Endothelial cell of umbilical vein (primary cell): ENCODE data around the gene TRAPPC14. TPM values are rescaled to one million over a fixed set of nuclear protein-coding genes. Genes with fewer than 3 reads are reported as not detected.
A peak's percentile ranks its signal among the peaks of the same experiment; 100 is the strongest.

Experiments used
- BruUV-seq: library from RNA; stranded (reverse); fragments of 400-500 nt; replicated peaks from 2 replicates; lab custom pipeline; 2021; lab: Mats Ljungman, UMichigan
- CTCF ChIA-PET: fragments of 300-600, 350-600 bp; sonication (Branson Sonifier 250); formaldehyde crosslinking; loops from one replicate; lab custom pipeline; 2021; ENCODE audit warnings: antibody characterized with exemption, inconsistent platforms; lab: Charles Lee
- POLR2A ChIA-PET: fragments of 300-600, 350-600 bp; sonication (Branson Sonifier 250); formaldehyde crosslinking; loops from one replicate; lab custom pipeline; 2021; ENCODE audit warnings: antibody characterized with exemption, inconsistent platforms; lab: Charles Lee
- DNase-seq: peaks from one replicate; pipeline ENCODE4 v3.0.0-alpha.2; 2011; ENCODE audit warnings: low read depth, low spot score
- FAIRE-seq: peaks from 2 replicates; lab custom pipeline; 2011; peaks lifted over from hg19 to GRCh38; lab: Jason Lieb, UNC
- H2AFZ ChIP-seq: 2 replicates; pipeline ENCODE4 v1.6.0; 2012; ENCODE audit warnings: low read depth, low read length, control low read depth, inconsistent platforms
- H3K27ac ChIP-seq: 2 replicates; pipeline ENCODE4 v1.5.1; 2011; ENCODE audit warnings: low read depth, mild to moderate bottlenecking, control low read depth, low read length, moderate library complexity; ENCODE audit not compliant: insufficient read depth
- H3K27me3 ChIP-seq, 2 experiments: 2 replicates each; pipeline versions ENCODE4 v1.6.0 to v1.6.1; 2011; ENCODE audit warnings: low read length in 2 of 2, mixed read lengths in 1 of 2; ENCODE audit not compliant: control insufficient read depth in 2 of 2, insufficient read depth in 2 of 2
- H3K36me3 ChIP-seq, 2 experiments: 2 replicates in 1 of 2; 3 replicates in 1 of 2; pipeline ENCODE4 v1.5.1; 2011; ENCODE audit warnings: low read length in 2 of 2, mild to moderate bottlenecking in 1 of 2, moderate library complexity in 1 of 2; ENCODE audit not compliant: control insufficient read depth in 2 of 2, insufficient read depth in 2 of 2; ENCODE audit errors: extremely low read depth in 1 of 2
- H3K4me1 ChIP-seq: 3 replicates; pipeline ENCODE4 v1.5.1; 2011; ENCODE audit warnings: mild to moderate bottlenecking, low read length; ENCODE audit not compliant: control insufficient read depth, insufficient read depth; ENCODE audit errors: extremely low read depth
- H3K4me2 ChIP-seq: 2 replicates; pipeline ENCODE4 v1.6.1; 2011; ENCODE audit warnings: low read length, control low read depth, mixed read lengths; ENCODE audit not compliant: insufficient read depth
- H3K4me3 ChIP-seq, 3 experiments: fragments of 200-600 bp in 1 of 3; sonication (generic), shearing (Covaris generic) in 1 of 3; replicated peaks in 1 of 3; 2 replicates each; pipeline ENCODE4 v1.5.1; 2011 to 2016; ENCODE audit warnings: control low read depth in 3 of 3, low read length in 3 of 3, mild to moderate bottlenecking in 2 of 3, inconsistent platforms in 1 of 3, low read depth in 1 of 3, moderate library complexity in 1 of 3; ENCODE audit not compliant: insufficient read depth in 1 of 3
- H3K79me2 ChIP-seq: 2 replicates; pipeline ENCODE4 v1.6.0; 2012; ENCODE audit warnings: low read length, inconsistent platforms; ENCODE audit not compliant: control insufficient read depth, insufficient read depth
- H3K9ac ChIP-seq: replicated peaks from 2 replicates; pipeline ENCODE3; 2011; ENCODE audit warnings: low read length, control low read depth; ENCODE audit not compliant: insufficient read depth; ENCODE audit errors: extremely low read depth
- H3K9me1 ChIP-seq: replicated peaks from 3 replicates; pipeline ENCODE4 v1.6.0; 2011; ENCODE audit warnings: mild to moderate bottlenecking, low read length; ENCODE audit not compliant: control insufficient read depth, insufficient read depth; ENCODE audit errors: extremely low read depth
- H3K9me3 ChIP-seq: replicated peaks from 2 replicates; pipeline ENCODE4 v1.5.1; 2012; ENCODE audit warnings: low read length, inconsistent platforms; ENCODE audit not compliant: control insufficient read depth, insufficient read depth
- H4K20me1 ChIP-seq: replicated peaks from 2 replicates; pipeline ENCODE3; 2011; ENCODE audit warnings: mild to moderate bottlenecking, low read length; ENCODE audit not compliant: control insufficient read depth, insufficient read depth; ENCODE audit errors: extremely low read depth
- CTCF ChIP-seq, 2 donors: IDR thresholded peaks; 1 replicate in 1 of 2; 2 replicates in 1 of 2; pipeline ENCODE4 v1.5.1; 2011; ENCODE audit warnings: low read length in 2 of 2, mild to moderate bottlenecking in 2 of 2, moderate library complexity in 2 of 2, control low read depth in 1 of 2, inconsistent platforms in 1 of 2, low read depth in 1 of 2; ENCODE audit not compliant: insufficient read depth in 1 of 2; ENCODE audit errors: extremely low read depth in 1 of 2
- GATA2 ChIP-seq: IDR thresholded peaks from 2 replicates; pipeline ENCODE4 v1.7.0; 2011; ENCODE audit warnings: low read depth, mild to moderate bottlenecking, moderate library complexity, mixed read lengths, low read length; ENCODE audit not compliant: insufficient read length, insufficient read depth
- JUN ChIP-seq: IDR thresholded peaks from 2 replicates; pipeline ENCODE4 v1.6.1; 2011; ENCODE audit warnings: borderline replicate concordance, low read depth; ENCODE audit not compliant: insufficient read length, insufficient read depth
- POLR2AphosphoS5 ChIP-seq: IDR thresholded peaks from 2 replicates; pipeline ENCODE4 v1.6.1; 2012; ENCODE audit warnings: low read depth, mild to moderate bottlenecking, control low read depth, low read length, moderate library complexity; ENCODE audit not compliant: insufficient read depth
- dilution Hi-C: fragments of 300-500 bp; cut with MboI; formaldehyde crosslinking; loops from one replicate; pipeline ENCODE4 v1.15.0; 2019; ENCODE audit warnings: low sequenced_read_pairs; ENCODE audit not compliant: extremely low pct_ligation_motif_present
- intact Hi-C: fragments of 100-400 bp; cut with micrococcal nuclease; formaldehyde crosslinking; loops from one replicate; pipeline ENCODE4 v1.10.0; 2022
- polyA plus RNA-seq, 4 experiments: library from polyadenylated mRNA; depleted of rRNA in 3 of 4; stranded (reverse) in 3 of 4; unstranded in 1 of 4; fragments of >200 nt; gene quantifications; 2 replicates each; pipeline versions ENCODE4 v1.2.1 to v1.2.3, GENCODE V29; 2011 to 2012; ENCODE audit warnings: missing spikeins in 1 of 4
- total RNA-seq: library from RNA; stranded (reverse); gene quantifications from 2 replicates; pipeline ENCODE4 v1.2.3, GENCODE V29; 2021

TRAPPC14 gene
- total and polyA plus RNA-seq, 2 donors (not counting 3 experiments of a cell fraction or from before 2014, with no cell fraction given), result 13.3 to 23.0 TPM

- no peak overlapping the region for H2AFZ ChIP-seq
- no peaks in the 10 kb centered on the region for H3K9me3 ChIP-seq
- CTCF ChIA-PET, result interaction anchor here (1.0 to 3.0 kb wide), 6 partner anchors 9 to 250 kb away, joined by 3 to 10 read pairs (median 5); partner anchors contain the start of genes GAL3ST4 and LAMTOR4
- H3K79me2 ChIP-seq, result no peaks in the 10 kb centered on the region
- H3K27ac ChIP-seq, result peak overlapping the region; percentile 6
- POLR2A ChIA-PET, result interaction anchor here (0.5 kb wide), 1 partner anchor 20 kb away, joined by 3 read pairs; the partner anchor contains the start of gene GPC2
- no TSS peak for BruUV-seq
- H3K4me3 ChIP-seq, result peak overlapping the region; percentile 56 to 86 (median 66)
- no peaks in the 10 kb centered on the region for H3K27me3 ChIP-seq
- H3K36me3 ChIP-seq, result peaks cover 0 to 17% of the 10 kb centered on the region in 2 experiments
- TF ChIP-seq JUN (peak; percentile 5), CTCF (IDR thresholded peaks at IDR 0.05; ENCODE audit: extremely low read depth in 1 of 2, insufficient read depth in 1 of 2, low read depth in 1 of 2, low read length in 2 of 2) (peak in 1 of 2 donors; percentile 33), POLR2AphosphoS5 (peak; percentile 7), GATA2 (no peak)
- H4K20me1 ChIP-seq, result no peaks in the 10 kb centered on the region
- H3K9ac ChIP-seq, result peak overlapping the region; percentile 56
- dilution Hi-C loops (no loop called here), intact Hi-C loops (loop anchor here (1.0 to 2.0 kb wide), 4 partner anchors 9 to 57 kb away; partner anchors contain the start of genes AP4M1, GAL3ST4, GPC2 and LAMTOR4)
- peak; percentile 67 for FAIRE-seq
- peaks cover 14% of the 10 kb centered on the region for H3K4me1 ChIP-seq
- DNase-seq, result peak; percentile 36
- peak overlapping the region; percentile 90 for H3K4me2 ChIP-seq
- no peaks in the 10 kb centered on the region for H3K9me1 ChIP-seq
Observed at GRCh38 chr7:100157334-100158228, 942 bp downstream of the TRAPPC14 start.
